Mesendoderm (in vitro differentiated cells): ENCODE results near the gene PCOLCE2.

Source experiments
- DNase-seq: peaks from one replicate; pipeline ENCODE4 v3.0.0; 2013
- H2AK5ac ChIP-seq: 2 replicates; pipeline ENCODE4 v1.6.1; 2013; ENCODE audit warnings: low read length, inconsistent platforms
- H2BK120ac ChIP-seq: 2 replicates; pipeline ENCODE4 v1.6.1; 2013; ENCODE audit warnings: low read depth, mild to moderate bottlenecking, low read length, moderate library complexity, mixed read lengths
- H2BK15ac ChIP-seq: replicated peaks from 2 replicates; pipeline ENCODE4 v1.6.1; 2013; ENCODE audit warnings: low read depth, mild to moderate bottlenecking, moderate library complexity
- H2BK5ac ChIP-seq: 2 replicates; pipeline ENCODE4 v1.6.1; 2013; ENCODE audit warnings: low read length, inconsistent platforms
- H3K18ac ChIP-seq: 2 replicates; pipeline ENCODE4 v1.6.1; 2013; ENCODE audit warnings: mild to moderate bottlenecking, low read length, mixed read lengths
- H3K23ac ChIP-seq: one replicate; pipeline ENCODE4 v1.6.1; 2013; ENCODE audit warnings: low read length
- H3K27ac ChIP-seq: 2 replicates; pipeline ENCODE4 v1.5.1; 2013; ENCODE audit warnings: low read depth, mild to moderate bottlenecking, inconsistent platforms, low read length, moderate library complexity
- H3K27me3 ChIP-seq: 2 replicates; pipeline ENCODE4 v1.6.1; 2013; ENCODE audit warnings: low read length, control low read depth, mild to moderate bottlenecking, inconsistent platforms; ENCODE audit not compliant: insufficient read depth, poor library complexity
- H3K36me3 ChIP-seq: 2 replicates; pipeline ENCODE4 v1.6.1; 2013; ENCODE audit warnings: low read length, inconsistent platforms; ENCODE audit not compliant: control insufficient read depth, insufficient read depth
- H3K4ac ChIP-seq: one replicate; pipeline ENCODE4 v1.6.1; 2013; ENCODE audit warnings: low read depth, mild to moderate bottlenecking, low read length, moderate library complexity
- H3K4me1 ChIP-seq: 2 replicates; pipeline ENCODE4 v1.6.1; 2013; ENCODE audit warnings: low read depth, low read length, inconsistent platforms; ENCODE audit not compliant: control insufficient read depth
- H3K4me2 ChIP-seq: 2 replicates; pipeline ENCODE4 v1.6.1; 2013; ENCODE audit warnings: low read length
- H3K4me3 ChIP-seq: 2 replicates; pipeline ENCODE4 v1.5.1; 2013; ENCODE audit warnings: mild to moderate bottlenecking, low read length
- H3K56ac ChIP-seq: one replicate; pipeline ENCODE4 v1.6.1; 2013; ENCODE audit warnings: low read length
- H3K79me1 ChIP-seq: 2 replicates; pipeline ENCODE4 v1.6.1; 2013; ENCODE audit warnings: low read length, inconsistent platforms
- H3K79me2 ChIP-seq: 2 replicates; pipeline ENCODE4 v1.6.1; 2013; ENCODE audit warnings: mild to moderate bottlenecking, low read length; ENCODE audit not compliant: control insufficient read depth, insufficient read depth
- H3K9ac ChIP-seq: 2 replicates; pipeline ENCODE4 v1.6.1; 2013; ENCODE audit warnings: low read length, inconsistent platforms
- H4K5ac ChIP-seq: one replicate; pipeline ENCODE4 v1.6.1; 2013; ENCODE audit warnings: low read length
- H4K8ac ChIP-seq: one replicate; pipeline ENCODE4 v1.6.1; 2013; ENCODE audit warnings: low read depth, mild to moderate bottlenecking, control low read depth, low read length, moderate library complexity
- WGBS: extraction: QIAGEN DNeasy Blood & Tissue Kit; methylation state at CpG from one replicate; pipeline ENCODE4 v1.1.7; 2013; ENCODE audit warnings: low lambda C conversion rate, missing lambda C conversion rate; ENCODE audit not compliant: insufficient coverage; ENCODE audit errors: extremely low coverage; 5-methylcytosine and 5-hydroxymethylcytosine counted together

Gene PCOLCE2

DNA sequence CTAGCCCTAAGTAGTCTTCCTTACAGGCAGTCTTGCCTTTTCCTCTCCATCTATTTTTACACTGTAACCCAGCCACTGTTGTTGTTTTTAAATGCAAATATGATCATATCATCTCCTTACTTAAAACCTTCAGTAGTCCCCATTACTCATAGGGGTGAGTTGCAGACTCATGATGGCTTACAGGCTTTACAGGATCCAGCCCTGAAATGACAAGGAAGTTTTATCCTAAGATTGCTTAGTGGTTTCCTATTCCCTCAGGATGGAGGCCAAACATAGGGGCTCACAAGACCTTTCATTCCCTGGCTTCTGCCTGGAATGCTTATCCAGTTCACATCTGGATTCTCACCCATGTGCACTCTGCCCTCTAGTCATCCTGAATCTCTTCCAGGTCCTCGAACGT, 27.7 kb upstream of the PCOLCE2 start:
- no peak overlapping the region for H2AK5ac ChIP-seq
- H3K23ac ChIP-seq: no peak overlapping the region
- no peak for DNase-seq
- H2BK15ac ChIP-seq: no peak overlapping the region
- H3K56ac ChIP-seq: no peak overlapping the region
- no peak overlapping the region for H3K9ac ChIP-seq
- WGBS: no CpG with 5 or more reads among the region's 2 CpGs
- H4K8ac ChIP-seq: no peak overlapping the region
- H3K4ac ChIP-seq: no peak overlapping the region
- H3K4me1 ChIP-seq: no peaks in the 10 kb centered on the region
- H3K18ac ChIP-seq: no peak overlapping the region
- no peaks in the 10 kb centered on the region for H3K79me2 ChIP-seq
- no peak overlapping the region for H2BK5ac ChIP-seq
- H4K5ac ChIP-seq: no peak overlapping the region
- no peak overlapping the region for H2BK120ac ChIP-seq
- H3K36me3 ChIP-seq: no peaks in the 10 kb centered on the region
- H3K27ac ChIP-seq: no peak overlapping the region
- no peaks in the 10 kb centered on the region for H3K79me1 ChIP-seq
- H3K4me2 ChIP-seq: no peak overlapping the region
- H3K4me3 ChIP-seq: no peak overlapping the region
- no peaks in the 10 kb centered on the region for H3K27me3 ChIP-seq

DNA sequence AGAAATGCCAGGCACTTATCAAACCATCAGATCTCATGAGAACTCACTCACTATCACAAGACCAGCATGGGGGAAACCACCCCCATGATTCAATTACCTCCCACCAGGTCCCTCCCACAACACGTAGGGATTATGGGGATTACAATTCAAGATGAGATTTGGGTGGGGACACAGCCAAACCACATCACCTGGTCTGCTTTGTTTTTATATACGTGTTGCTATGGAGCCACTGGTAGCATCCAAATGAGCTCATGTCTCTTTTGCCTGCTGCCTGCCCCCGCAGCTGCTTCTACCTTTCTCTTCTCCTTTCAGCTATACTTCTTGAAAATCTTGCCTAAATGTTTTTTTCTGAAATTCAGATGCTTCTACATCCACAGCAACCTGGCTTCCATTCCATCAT, 26.8 kb upstream of the PCOLCE2 start:
- Histone ChIP-seq H3K4me2 (no peak overlapping the region), H3K9ac (no peak overlapping the region), H3K56ac (no peak overlapping the region), H3K79me2 (no peaks in the 10 kb centered on the region), H4K5ac (no peak overlapping the region), H2AK5ac (no peak overlapping the region), H3K4me3 (no peak overlapping the region), H3K27ac (no peak overlapping the region), H3K4ac (no peak overlapping the region), H4K8ac (no peak overlapping the region), H3K23ac (no peak overlapping the region), H3K18ac (no peak overlapping the region), H3K4me1 (no peaks in the 10 kb centered on the region), H2BK15ac (no peak overlapping the region), H2BK120ac (no peak overlapping the region), H2BK5ac (no peak overlapping the region), H3K36me3 (no peaks in the 10 kb centered on the region), H3K27me3 (no peaks in the 10 kb centered on the region), H3K79me1 (no peaks in the 10 kb centered on the region)
- DNase-seq: peak; percentile 53
- WGBS: no CpG with 5 or more reads among the region's 3 CpGs

DNA sequence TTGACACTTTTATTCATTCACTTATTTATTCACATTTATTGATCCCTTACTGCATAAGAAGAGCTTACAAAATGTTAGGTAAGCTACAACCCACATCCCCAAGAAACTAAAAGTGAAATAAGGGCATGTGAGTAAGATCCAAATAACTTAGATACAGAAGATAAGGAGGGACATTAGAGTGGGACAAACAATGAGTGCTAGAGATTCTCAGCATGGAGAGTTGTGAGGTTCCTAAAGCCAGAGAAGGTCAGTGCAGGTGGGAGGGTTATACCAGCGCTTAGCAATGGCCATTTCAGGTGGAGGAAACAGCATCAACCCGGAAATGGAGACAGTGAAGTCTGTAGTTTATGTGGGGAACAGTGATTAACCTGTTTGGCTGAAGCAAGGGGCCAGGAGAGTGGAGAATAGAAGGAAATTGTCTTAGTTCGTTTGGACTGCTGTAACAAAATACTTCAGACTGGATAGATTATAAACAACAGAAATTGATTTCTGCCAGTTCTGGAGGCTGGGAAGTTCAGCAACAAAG, 25.5 kb upstream of the PCOLCE2 start:
- Histone ChIP-seq H3K4me1 (no peaks in the 10 kb centered on the region), H3K27ac (no peak overlapping the region)
- WGBS: no CpG with 5 or more reads among the region's 3 CpGs

DNA sequence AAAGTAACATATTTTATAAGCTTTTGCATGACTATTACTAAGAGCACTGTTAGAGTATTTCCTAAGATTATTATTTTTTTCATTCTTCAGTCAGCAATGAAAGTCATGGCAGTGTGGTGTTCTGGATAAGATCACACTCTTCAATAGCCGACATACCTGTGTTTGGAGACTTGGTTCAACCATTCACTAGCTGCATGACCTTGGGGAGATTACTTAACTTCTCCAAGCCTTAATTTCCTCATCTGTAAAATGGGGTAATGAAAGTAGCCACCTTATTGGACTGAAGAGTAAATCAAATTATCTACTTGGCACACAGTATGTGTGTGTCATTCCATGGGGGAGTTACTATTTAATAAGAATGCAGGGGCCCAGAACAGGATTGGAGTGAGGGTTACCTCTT, 24.5 kb upstream of the PCOLCE2 start:
- no peak overlapping the region for H3K27ac ChIP-seq
- no peak overlapping the region for H3K4me3 ChIP-seq
- no peak overlapping the region for H3K56ac ChIP-seq
- no peak overlapping the region for H3K4ac ChIP-seq
- H3K27me3 ChIP-seq: no peaks in the 10 kb centered on the region
- H2BK5ac ChIP-seq: no peak overlapping the region
- H3K18ac ChIP-seq: no peak overlapping the region
- no peak overlapping the region for H2AK5ac ChIP-seq
- H3K4me2 ChIP-seq: no peak overlapping the region
- H3K4me1 ChIP-seq: no peaks in the 10 kb centered on the region
- H3K9ac ChIP-seq: no peak overlapping the region
- no peaks in the 10 kb centered on the region for H3K79me1 ChIP-seq
- no peak overlapping the region for H2BK15ac ChIP-seq
- WGBS: no CpG with 5 or more reads among the region's 1 CpG
- H3K23ac ChIP-seq: no peak overlapping the region
- no peaks in the 10 kb centered on the region for H3K79me2 ChIP-seq
- H3K36me3 ChIP-seq: no peaks in the 10 kb centered on the region
- H4K8ac ChIP-seq: no peak overlapping the region
- no peak overlapping the region for H2BK120ac ChIP-seq
- DNase-seq: no peak
- H4K5ac ChIP-seq: no peak overlapping the region

More for the DNA sequence above, 25.5 kb upstream of the PCOLCE2 start:
- H3K23ac ChIP-seq: no peak overlapping the region
- no peak overlapping the region for H2BK120ac ChIP-seq
- H3K36me3 ChIP-seq: no peaks in the 10 kb centered on the region
- no peak overlapping the region for H4K8ac ChIP-seq
- no peak overlapping the region for H3K9ac ChIP-seq
- H3K27me3 ChIP-seq: no peaks in the 10 kb centered on the region
- no peak overlapping the region for H3K18ac ChIP-seq
- H3K56ac ChIP-seq: no peak overlapping the region
- H3K4ac ChIP-seq: no peak overlapping the region
- no peak overlapping the region for H4K5ac ChIP-seq
- no peak overlapping the region for H3K4me3 ChIP-seq
- no peak overlapping the region for H2BK5ac ChIP-seq
- no peak overlapping the region for H3K4me2 ChIP-seq
- DNase-seq: no peak
- H3K79me1 ChIP-seq: no peaks in the 10 kb centered on the region
- H2BK15ac ChIP-seq: no peak overlapping the region
- H3K79me2 ChIP-seq: no peaks in the 10 kb centered on the region
- H2AK5ac ChIP-seq: no peak overlapping the region

DNA sequence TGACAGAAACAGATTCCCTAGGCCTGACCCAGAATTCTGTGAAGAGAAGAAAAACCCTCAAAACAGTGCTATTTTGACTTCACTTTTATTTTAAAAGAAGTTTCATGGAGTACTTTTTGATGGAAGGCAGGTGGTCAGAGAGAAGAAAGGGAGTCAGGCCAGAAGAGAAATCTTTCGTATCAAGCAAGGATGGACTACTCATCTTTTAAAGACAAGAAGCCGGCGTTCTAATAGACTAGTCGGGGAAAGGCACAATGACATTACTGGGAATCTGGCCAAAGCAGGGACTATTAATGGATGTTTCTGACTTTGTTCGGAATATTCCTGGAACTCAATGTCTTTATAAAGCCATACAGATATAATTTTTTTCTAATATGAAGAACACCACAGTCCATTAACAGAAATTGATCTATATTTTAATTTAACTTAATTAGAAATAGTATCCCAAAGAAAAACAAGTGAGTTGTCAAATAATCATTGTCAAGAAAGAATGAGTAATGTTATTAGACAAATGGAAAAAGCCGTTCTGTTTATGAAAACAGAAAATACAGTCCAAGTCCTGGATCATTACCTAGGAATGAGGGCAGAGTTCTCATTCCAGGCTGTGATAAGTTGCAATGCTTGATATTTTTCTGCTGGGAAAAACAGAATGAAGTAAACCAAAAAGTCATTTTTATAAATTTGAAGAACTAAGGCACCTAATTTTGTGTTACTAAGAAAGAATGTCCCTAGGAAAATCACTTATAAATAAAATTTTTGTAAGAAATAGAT, 23.7 kb upstream of the PCOLCE2 start:
- Histone ChIP-seq H3K23ac (no peak overlapping the region), H3K27ac (no peak overlapping the region), H2BK15ac (no peak overlapping the region), H4K8ac (no peak overlapping the region), H3K79me1 (no peaks in the 10 kb centered on the region), H2BK5ac (no peak overlapping the region), H3K56ac (no peak overlapping the region), H3K27me3 (no peaks in the 10 kb centered on the region), H2AK5ac (no peak overlapping the region), H3K9ac (no peak overlapping the region), H3K4me3 (no peak overlapping the region), H3K36me3 (no peaks in the 10 kb centered on the region), H3K4me1 (no peaks in the 10 kb centered on the region), H3K4ac (no peak overlapping the region), H3K18ac (no peak overlapping the region), H3K4me2 (no peak overlapping the region), H3K79me2 (no peaks in the 10 kb centered on the region), H4K5ac (no peak overlapping the region), H2BK120ac (no peak overlapping the region)
- DNase-seq: no peak
- WGBS: no CpG with 5 or more reads among the region's 6 CpGs

DNA sequence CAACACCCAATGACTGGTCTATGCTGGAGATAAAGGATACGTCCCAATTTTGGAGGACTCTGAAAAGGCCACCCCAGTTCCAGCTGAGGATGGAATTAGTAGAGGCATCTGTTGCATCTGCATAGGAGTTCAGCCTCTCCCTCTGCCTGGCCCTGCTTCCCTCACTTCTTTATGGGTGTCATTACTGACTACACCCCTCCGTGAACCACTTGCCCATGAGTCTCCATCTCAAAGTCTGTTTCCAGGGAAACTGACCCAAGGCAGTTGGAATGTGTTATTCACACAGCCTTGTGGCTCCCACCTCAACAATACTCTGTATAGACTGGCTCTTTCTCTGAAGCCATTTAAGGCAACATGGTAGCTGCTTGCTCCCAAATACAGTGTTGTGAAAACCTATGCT, 21.4 kb upstream of the PCOLCE2 start:
- H3K9ac ChIP-seq: no peak overlapping the region
- no peak overlapping the region for H2BK5ac ChIP-seq
- no peaks in the 10 kb centered on the region for H3K36me3 ChIP-seq
- H3K79me1 ChIP-seq: no peaks in the 10 kb centered on the region
- H2BK120ac ChIP-seq: no peak overlapping the region
- H2AK5ac ChIP-seq: no peak overlapping the region
- WGBS: no CpG with 5 or more reads among the region's 2 CpGs
- no peak overlapping the region for H3K4ac ChIP-seq
- no peak overlapping the region for H3K4me2 ChIP-seq
- H3K79me2 ChIP-seq: no peaks in the 10 kb centered on the region
- H3K56ac ChIP-seq: no peak overlapping the region
- no peak overlapping the region for H3K18ac ChIP-seq
- H2BK15ac ChIP-seq: no peak overlapping the region
- no peaks in the 10 kb centered on the region for H3K4me1 ChIP-seq
- no peak overlapping the region for H3K23ac ChIP-seq
- H3K4me3 ChIP-seq: no peak overlapping the region
- H4K5ac ChIP-seq: no peak overlapping the region
- DNase-seq: no peak
- no peak overlapping the region for H3K27ac ChIP-seq
- H4K8ac ChIP-seq: no peak overlapping the region
- H3K27me3 ChIP-seq: no peaks in the 10 kb centered on the region
